HepG2 (cell line): ENCODE results near the gene PRR23C. TPM values are rescaled to one million over a fixed set of nuclear protein-coding genes. Genes with fewer than 3 reads are reported as not detected.

Experiments used
- BRD4 ChIP-seq: sonication (generic); formaldehyde crosslinking; IDR thresholded peaks from 2 replicates; pipeline ENCODE4 v1.4.0; 2020; ENCODE audit warnings: missing genetic modification reagents
- FOXM1 ChIP-seq: sonication (generic); formaldehyde crosslinking; IDR thresholded peaks from 2 replicates; pipeline ENCODE4 v1.5.0; 2020; ENCODE audit warnings: missing genetic modification reagents
- SOX5 ChIP-seq: IDR thresholded peaks from 2 replicates; pipeline ENCODE4 v1.6.1; 2016; ENCODE audit warnings: borderline replicate concordance
- ZBTB4 ChIP-seq: sonication (generic); formaldehyde crosslinking; IDR thresholded peaks from 2 replicates; pipeline ENCODE4 v1.4.0; 2020; ENCODE audit warnings: missing genetic modification reagents, mild to moderate bottlenecking, borderline replicate concordance
- ZNF558 ChIP-seq: sonication (generic); formaldehyde crosslinking; IDR thresholded peaks from 2 replicates; pipeline ENCODE4 v1.9.0; 2022; ENCODE audit warnings: mild to moderate bottlenecking, missing genetic modification reagents, borderline replicate concordance
- ZNF747 ChIP-seq: sonication (generic); formaldehyde crosslinking; IDR thresholded peaks from 2 replicates; pipeline ENCODE4 v1.8.1; 2023; ENCODE audit warnings: missing genetic modification reagents, mild to moderate bottlenecking, borderline replicate concordance
- ZSCAN29 ChIP-seq: sonication (generic); formaldehyde crosslinking; conservative IDR thresholded peaks from 2 replicates; pipeline ENCODE4 v1.4.0; 2020; ENCODE audit warnings: mild to moderate bottlenecking, missing genetic modification reagents
- polyA plus RNA-seq, 8 experiments: library from polyadenylated mRNA; depleted of rRNA in 3 of 8; stranded (reverse) in 7 of 8; unstranded in 1 of 8; fragments of >200 nt; fragmentation: Illumina TruSeq in 4 of 8; extraction: Trizol in 4 of 8; gene quantifications; 2 replicates each; pipeline versions ENCODE4 v1.2.1 to v1.2.3, GENCODE V29; 2011 to 2016; ENCODE audit warnings: low read depth in 4 of 8, missing spikeins in 1 of 8, mixed read lengths in 1 of 8; ENCODE audit not compliant: insufficient read depth in 1 of 8
- total RNA-seq, 5 experiments: library from RNA; depleted of rRNA; stranded (reverse); fragments of >200 nt; fragmentation: Illumina TruSeq; extraction: Trizol; gene quantifications; 2 replicates each; pipeline ENCODE4 v1.2.3, GENCODE V29; 2016; ENCODE audit warnings: low read depth in 1 of 5
- TF ChIP-seq, protein P1 (sequence below): IDR thresholded peaks from 2 replicates; pipeline ENCODE4 v1.6.1; 2016; ENCODE audit warnings: missing biosample characterization, missing genetic modification reagents, low read depth
- TF ChIP-seq, protein P2 (sequence below): IDR thresholded peaks from 2 replicates; pipeline ENCODE4 v1.6.1; 2016; ENCODE audit warnings: low read depth
- TF ChIP-seq, protein P3 (sequence below): sonication (generic); formaldehyde crosslinking; IDR thresholded peaks from 2 replicates; pipeline ENCODE4 v1.5.0; 2020; ENCODE audit warnings: missing genetic modification reagents
- TF ChIP-seq, protein P4 (sequence below): sonication (generic); formaldehyde crosslinking; IDR thresholded peaks from 2 replicates; pipeline ENCODE4 v1.4.0; 2020; ENCODE audit warnings: missing genetic modification reagents, borderline replicate concordance

Gene PRR23C
- total and polyA plus RNA-seq, 2 of the 13 experiments (the other 11 are each of a cell fraction or from before 2014, with no cell fraction given) = not detected

- no peak for TF ChIP-seq ZBTB4
- TF ChIP-seq, protein P1, sequence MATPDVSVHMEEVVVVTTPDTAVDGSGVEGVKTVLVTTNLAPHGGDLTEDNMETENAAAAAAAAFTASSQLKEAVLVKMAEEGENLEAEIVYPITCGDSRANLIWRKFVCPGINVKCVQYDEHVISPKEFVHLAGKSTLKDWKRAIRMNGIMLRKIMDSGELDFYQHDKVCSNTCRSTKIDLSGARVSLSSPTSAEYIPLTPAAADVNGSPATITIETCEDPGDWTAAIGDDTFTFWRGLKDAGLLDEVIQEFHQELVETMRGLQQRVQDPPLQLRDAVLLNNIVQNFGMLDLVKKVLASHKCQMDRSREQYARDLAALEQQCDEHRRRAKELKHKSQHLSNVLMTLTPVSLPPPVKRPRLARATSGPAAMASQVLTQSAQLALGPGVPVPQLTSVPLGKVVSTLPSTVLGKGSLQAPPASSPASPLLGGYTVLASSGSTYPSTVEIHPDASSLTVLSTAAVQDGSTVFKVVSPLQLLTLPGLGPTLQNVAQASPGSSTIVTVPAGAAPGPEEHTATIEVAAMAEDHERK (CRISPR knock-in tag) = no peak
- TF ChIP-seq, protein P2, sequence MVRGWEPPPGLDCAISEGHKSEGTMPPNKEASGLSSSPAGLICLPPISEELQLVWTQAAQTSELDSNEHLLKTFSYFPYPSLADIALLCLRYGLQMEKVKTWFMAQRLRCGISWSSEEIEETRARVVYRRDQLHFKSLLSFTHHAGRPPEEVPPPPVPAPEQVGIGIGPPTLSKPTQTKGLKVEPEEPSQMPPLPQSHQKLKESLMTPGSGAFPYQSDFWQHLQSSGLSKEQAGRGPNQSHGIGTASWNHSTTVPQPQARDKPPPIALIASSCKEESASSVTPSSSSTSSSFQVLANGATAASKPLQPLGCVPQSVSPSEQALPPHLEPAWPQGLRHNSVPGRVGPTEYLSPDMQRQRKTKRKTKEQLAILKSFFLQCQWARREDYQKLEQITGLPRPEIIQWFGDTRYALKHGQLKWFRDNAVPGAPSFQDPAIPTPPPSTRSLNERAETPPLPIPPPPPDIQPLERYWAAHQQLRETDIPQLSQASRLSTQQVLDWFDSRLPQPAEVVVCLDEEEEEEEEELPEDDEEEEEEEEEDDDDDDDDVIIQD = no peak
- no peak for TF ChIP-seq ZNF747
- no peak for TF ChIP-seq ZSCAN29 (CRISPR knock-in tag)
- TF ChIP-seq FOXM1 (CRISPR knock-in tag) = no peak
- no peak for TF ChIP-seq SOX5 (CRISPR knock-in tag)
- TF ChIP-seq, protein P3, sequence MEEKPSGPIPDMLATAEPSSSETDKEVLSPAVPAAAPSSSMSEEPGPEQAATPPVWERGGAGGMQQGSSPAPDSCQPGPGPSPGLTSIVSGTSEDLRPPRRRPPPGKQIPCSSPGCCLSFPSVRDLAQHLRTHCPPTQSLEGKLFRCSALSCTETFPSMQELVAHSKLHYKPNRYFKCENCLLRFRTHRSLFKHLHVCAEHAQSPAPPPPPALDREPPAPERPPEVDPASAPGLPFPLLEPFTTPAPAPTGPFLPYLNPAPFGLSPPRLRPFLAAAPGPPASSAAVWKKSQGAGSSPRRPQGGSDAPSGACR (CRISPR knock-in tag) = no peak
- no peak for TF ChIP-seq BRD4 (CRISPR knock-in tag)
- TF ChIP-seq, protein P4, sequence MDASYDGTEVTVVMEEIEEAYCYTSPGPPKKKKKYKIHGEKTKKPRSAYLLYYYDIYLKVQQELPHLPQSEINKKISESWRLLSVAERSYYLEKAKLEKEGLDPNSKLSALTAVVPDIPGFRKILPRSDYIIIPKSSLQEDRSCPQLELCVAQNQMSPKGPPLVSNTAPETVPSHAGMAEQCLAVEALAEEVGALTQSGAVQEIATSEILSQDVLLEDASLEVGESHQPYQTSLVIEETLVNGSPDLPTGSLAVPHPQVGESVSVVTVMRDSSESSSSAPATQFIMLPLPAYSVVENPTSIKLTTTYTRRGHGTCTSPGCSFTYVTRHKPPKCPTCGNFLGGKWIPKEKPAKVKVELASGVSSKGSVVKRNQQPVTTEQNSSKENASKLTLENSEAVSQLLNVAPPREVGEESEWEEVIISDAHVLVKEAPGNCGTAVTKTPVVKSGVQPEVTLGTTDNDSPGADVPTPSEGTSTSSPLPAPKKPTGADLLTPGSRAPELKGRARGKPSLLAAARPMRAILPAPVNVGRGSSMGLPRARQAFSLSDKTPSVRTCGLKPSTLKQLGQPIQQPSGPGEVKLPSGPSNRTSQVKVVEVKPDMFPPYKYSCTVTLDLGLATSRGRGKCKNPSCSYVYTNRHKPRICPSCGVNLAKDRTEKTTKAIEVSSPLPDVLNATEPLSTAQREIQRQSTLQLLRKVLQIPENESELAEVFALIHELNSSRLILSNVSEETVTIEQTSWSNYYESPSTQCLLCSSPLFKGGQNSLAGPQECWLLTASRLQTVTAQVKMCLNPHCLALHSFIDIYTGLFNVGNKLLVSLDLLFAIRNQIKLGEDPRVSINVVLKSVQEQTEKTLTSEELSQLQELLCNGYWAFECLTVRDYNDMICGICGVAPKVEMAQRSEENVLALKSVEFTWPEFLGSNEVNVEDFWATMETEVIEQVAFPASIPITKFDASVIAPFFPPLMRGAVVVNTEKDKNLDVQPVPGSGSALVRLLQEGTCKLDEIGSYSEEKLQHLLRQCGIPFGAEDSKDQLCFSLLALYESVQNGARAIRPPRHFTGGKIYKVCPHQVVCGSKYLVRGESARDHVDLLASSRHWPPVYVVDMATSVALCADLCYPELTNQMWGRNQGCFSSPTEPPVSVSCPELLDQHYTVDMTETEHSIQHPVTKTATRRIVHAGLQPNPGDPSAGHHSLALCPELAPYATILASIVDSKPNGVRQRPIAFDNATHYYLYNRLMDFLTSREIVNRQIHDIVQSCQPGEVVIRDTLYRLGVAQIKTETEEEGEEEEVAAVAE (CRISPR knock-in tag) = no peak
- no peak for TF ChIP-seq ZNF558 (CRISPR knock-in tag)
- TF ChIP-seq, all 625 proteins: peak for 0
These were observed 39.5 kb upstream of the PRR23C start (continued) for GRCh38 chr3:139084176-139084575.
